ENCODE results near the gene MAP3K19.

DNA sequence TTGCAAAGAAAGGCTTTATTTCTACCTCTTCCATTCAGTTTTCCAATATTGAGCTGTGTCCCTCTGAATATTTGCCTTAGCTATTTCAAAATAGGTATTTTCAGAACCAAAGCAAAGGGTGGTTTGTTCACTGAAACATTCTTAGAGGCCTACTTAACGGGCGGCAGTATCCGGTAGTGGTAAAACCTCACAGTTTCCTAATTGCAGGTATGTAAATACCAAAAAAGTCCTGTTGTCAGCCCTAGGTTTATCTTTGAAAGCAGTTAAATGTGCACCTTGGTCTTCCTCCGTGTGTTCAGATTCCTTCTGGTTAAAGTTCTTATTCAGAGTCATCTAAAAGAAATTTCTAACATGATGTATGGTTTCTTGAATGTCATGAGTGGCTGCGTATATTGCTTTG lies 89.8 kb downstream of the MAP3K19 start:
- TF ChIP-seq LEF1 (IDR thresholded peaks at IDR 0.05; ENCODE audit: borderline replicate concordance) (no peak), FOXK2 (IDR thresholded peaks at IDR 0.05) (no peak), FOXM1 (IDR thresholded peaks at IDR 0.05; ENCODE audit: borderline replicate concordance) (no peak), HDGF (IDR thresholded peaks at IDR 0.05; ENCODE audit: borderline replicate concordance) (no peak), SP1 (IDR thresholded peaks at IDR 0.05) (no peak), TARDBP (IDR thresholded peaks at IDR 0.05) (no peak)
